ENCODE results near the gene PSMC4.
"Not testable (repeated sequence)": the region's sequence is repeated elsewhere in the genome, so short reads cannot be mapped to it uniquely, and the experiment has no call there.

Gene PSMC4

DNA sequence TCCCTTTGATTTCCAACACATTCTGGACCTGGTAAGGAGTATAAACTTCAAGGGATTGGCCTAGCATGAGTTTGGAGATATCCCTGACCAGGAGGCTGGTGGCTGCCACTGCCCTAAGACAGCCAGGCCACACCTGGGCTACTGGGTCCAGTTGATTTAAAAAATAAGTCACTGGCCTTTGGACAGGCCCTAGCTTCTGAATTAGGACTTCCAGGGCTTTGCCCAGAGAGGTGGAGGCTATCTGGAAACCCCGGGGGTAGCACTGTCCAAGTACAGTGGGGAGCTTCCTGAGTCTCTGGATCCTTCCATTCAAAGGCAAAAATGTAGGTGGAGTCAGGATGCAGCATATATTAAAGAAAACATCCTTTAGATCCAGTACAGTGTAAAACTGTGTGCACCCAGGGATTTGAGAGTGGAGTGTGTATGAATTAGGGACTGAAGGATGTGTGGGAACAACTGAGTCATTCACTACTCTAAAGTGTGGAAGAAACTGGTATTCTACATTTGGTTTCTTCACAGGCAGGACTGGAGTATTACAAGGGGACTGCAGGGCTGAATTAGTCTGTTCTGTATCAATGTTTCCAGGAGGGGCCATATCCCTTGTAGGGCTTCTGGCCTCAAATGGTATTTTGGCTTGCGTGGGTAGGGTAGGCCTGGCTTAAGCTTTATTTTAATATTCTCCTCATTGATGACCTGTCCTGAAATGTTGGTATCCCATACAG lies 21.8 kb upstream of the PSMC4 start:
- no peak for DNase-seq

DNA sequence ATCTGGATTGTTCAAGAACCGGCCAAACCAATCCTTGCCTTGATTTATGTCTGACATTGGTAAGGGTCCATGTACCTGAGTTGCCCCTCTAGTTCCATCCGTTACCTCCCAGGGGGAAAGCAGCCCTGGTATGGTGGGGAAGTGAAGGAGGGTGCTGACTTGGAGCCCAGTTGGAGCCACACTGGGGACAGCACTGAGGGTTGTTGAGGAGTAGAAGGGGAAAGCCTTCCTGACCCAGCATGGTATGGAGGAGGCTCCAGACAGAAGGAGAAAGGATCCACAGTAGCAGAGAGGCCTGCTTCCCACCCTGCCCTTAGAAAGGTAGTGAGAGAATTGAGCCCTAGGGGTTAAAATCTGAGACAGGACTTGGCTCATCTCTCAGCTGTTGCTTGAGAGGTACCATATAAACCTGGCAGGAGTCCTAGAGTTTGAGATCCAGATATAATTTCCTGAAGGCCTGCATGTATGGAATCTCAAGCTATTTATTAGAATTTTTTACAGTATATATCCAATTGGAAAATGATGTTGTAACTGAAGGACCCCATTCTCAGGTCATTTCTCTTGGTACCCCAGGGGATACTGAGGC lies 19.8 kb upstream of the PSMC4 start:
- DNase-seq, result no peak

DNA sequence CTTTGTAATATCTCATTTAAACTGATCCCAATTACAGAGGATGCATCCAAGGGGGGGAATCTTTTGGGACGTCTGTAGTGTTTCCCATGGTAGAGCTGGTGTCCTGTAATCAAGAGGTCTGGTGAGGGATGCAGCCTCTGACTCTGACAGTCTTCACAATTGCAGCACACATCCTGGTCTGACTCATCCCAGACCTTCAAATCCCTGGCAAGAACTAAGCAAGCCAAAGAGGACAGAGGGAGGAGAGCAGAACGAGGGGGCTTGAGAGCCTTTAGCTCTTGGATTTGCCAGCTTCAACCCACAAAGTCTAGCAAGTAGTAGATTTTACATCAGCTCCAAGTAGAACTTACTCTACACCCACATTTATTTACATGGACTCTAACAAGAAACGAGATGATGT lies 19.3 kb upstream of the PSMC4 start:
- no peak for DNase-seq

DNA sequence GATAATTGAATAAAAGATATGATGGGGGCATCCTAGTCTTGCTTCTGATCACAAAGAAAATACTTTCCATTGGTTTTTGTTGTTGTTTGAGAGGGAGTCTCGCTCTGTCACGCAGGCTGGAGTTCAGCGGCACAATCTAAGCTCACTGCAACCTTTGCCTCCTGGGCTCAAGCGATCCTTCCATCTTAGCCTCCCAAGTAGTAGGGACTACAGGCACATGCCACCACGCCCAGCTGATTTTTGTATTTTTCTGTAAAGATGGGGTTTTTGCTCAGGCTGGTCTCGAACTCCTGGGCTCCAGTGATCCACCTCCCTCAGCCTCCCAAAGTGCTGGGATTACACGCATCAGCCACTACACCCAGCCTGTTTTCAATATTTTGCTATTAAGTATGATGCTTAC lies 17.1 kb upstream of the PSMC4 start:
- no peak for DNase-seq

DNA sequence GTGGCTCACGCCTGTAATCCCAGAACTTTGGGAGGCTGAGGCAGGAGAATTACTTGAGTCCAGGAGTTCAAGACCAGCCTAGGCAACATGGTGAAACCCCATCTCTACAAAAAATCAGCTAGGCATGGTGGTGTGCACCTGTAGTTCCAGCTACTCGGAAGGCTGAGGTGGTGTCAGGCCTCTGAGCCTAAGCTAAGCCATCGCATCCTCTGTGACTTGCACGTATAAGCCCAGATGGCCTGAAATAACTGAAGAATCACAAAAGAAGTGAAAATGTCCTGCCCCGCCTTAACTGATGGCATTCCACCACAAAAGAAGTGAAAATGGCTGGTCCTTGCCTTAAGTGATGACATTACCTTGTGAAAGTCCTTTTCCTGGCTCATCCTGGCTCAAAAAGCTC lies 13.1 kb upstream of the PSMC4 start:
- not testable (repeated sequence) for DNase-seq

DNA sequence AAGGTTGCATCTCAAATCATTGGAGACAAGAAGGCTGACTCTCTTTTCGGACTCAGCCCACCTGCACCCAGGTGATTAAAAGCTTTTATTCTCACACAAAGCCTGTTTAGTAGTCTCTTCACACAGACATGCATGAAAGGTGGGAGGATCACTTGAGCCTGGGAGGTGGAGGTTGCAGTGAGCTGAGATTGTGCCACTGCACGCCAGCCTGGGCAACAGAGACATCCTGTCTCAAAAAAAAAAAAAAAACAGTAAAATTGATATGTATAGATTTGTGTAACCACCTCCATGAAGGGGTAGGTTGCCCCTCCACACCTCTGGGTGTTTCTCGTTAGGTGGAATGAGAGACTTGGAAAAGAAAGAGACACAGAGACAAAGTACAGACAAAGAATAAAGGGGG lies 12.0 kb upstream of the PSMC4 start:
- not testable (repeated sequence) for DNase-seq

DNA sequence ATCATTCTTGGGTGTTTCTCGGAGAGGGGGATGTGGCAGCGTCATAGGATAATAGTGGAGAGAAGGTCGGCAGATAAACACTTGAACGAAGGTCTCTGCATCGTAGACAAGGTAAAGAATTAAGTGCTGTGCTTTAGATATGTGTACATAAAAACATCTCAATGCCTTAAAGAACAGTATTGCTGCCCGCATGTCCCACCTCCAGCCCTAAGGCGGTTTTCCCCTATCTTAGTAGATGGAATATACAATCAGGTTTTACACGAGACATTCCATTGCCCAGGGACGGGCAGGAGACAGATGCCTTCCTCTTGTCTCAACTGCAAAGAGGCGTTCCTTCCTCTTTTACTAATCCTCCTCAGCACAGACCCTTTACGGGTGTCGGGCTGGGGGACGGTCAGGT lies 11.6 kb upstream of the PSMC4 start:
- not testable (repeated sequence) for DNase-seq

DNA sequence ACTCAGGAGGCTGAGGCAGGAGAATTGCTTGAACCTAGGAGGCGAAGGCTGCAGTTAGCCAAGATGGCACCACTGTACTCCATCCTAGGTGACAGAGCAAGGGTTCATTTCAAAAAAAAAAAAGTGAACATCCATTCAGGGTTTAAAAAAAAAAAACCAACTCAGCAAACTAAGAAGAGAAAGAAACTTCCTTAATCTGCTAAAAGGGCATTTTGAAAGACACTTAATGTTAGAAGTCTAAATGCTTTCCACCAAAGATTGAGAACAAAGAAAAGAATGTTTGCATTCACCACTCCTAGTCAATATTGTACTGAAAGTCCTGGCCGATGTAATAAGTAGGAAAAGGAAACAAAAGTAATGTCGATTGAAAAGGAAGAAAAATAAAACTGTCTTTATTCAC lies 7.1 kb upstream of the PSMC4 start:
- no peak for DNase-seq

DNA sequence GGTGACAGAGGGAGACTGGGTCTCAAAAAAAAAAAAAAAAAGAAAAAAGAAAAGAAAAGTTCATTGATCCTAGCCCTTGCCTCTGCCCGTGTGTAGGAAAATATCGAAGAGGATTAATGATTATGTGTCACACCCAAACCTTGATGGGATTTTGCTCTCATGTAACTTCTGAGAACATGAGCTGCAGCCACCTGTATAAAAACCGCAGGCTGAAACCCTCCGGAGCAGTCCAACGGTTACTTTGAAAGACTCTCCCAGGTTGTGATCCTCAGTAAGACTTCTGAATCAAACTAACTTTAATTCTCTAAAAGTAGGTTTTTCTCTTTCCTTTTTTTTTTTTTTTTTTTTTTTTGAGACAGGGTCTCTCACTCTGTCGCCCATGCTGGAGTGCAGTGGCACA lies 4.3 kb upstream of the PSMC4 start:
- DNase-seq, result no peak

DNA sequence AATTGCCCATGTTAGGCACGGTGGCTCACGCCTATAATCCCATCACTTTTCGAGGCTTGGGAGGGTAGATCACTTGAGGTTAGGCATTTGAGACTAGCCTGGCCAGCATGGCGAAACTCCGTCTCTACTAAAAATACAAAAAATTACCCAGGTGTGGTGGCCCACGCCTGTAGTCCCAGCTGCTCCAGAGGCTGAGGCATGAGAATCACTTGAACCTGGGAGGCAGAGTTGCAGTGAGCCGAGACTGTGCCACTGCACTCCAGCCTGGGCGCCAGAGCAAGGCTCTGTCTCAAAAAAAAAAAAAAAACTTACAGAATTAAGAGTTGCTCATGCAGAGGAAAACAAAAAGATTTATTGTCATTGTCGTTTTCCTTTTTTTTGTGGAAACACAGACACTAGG lies 3.4 kb upstream of the PSMC4 start:
- DNase-seq, result no peak

DNA sequence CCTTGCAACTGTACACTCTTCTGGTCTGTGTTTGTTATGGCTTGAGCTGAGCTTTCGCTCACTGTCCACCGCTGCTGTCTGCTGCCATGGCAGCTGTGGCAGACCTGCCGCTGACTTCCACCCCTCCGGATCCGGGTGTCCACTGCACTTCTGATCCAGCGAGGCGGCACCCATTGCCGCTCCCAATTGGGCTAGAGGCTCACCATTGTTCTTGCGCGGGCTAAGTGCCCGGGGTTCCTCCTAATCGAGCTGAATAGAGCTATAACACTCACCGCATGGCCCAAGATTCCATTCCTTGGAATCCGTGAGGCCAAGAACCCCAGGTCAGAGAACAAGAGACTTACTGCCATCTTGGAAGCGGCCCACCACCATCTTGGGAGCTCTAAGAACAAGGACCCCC lies 2.2 kb upstream of the PSMC4 start:
- DNase-seq, result no peak

DNA sequence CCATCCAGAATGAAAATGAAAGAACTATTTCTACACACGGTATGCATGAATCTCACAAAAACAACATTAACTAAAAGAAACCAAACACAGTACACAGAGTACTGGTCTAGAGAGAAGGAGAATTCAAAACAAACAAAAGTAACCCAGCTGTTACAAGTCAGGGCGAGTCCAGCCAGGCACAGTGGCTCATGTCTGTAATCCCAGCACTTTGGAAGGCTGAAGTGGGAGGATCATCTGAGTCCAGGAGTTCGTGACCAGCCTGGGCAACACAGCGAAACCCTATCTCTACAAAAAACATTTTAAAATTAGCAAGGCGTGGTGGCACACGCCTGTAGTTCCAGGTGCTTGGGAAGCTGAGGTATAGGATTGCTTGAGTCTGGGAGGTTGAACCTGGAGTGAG lies 1.7 kb upstream of the PSMC4 start:
- no peak for DNase-seq

DNA sequence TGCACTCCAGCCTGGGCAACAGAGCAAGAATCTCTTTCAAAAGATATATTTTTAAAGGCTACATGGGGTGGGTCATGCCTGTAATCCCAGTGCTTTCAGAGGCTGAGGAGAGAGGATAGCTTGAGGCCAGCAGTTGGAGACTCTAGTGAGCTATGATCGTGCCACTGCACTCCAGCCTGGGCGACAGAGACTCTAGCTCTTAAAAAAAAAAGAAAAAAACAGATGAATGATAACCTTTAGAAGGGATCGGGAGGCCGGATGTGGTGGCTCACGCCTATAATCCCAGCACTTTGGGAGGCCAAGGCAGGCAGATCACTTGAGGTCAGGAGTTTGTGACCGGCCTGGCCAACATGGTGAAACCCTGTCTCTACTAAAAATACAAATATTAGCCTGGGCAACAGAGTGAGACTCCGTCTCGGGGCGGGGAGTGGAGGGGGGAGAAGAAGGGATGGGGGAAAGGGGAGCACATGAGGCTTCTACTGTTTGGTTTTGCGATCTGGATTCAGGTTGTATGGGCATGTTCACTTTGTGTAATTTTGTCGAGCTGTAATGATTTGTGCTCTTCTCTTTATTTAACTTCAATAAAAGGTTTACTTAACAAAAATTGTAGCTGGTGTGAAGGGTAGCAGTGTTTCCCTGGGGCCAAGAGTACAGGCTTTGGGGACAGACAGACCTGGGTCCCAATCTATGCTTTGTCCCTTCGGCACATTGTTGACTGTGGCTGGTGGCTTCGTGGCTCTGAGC lies 1.1 kb upstream of the PSMC4 start:
- peak; percentile 41 for DNase-seq

DNA sequence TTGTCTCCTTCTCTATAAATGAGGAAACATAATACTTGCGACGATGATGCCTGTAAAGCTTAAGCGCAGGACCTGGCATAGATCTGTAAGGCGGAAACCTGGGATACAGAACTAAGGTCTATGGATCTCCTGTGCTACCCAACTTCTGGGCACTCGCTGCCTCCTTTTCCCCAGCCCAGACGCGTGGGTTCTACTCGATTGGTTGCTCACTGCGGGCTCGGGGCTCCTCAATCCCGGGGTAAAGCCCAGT lies 615 bp upstream of the PSMC4 start:
- DNase-seq, result no peak

DNA sequence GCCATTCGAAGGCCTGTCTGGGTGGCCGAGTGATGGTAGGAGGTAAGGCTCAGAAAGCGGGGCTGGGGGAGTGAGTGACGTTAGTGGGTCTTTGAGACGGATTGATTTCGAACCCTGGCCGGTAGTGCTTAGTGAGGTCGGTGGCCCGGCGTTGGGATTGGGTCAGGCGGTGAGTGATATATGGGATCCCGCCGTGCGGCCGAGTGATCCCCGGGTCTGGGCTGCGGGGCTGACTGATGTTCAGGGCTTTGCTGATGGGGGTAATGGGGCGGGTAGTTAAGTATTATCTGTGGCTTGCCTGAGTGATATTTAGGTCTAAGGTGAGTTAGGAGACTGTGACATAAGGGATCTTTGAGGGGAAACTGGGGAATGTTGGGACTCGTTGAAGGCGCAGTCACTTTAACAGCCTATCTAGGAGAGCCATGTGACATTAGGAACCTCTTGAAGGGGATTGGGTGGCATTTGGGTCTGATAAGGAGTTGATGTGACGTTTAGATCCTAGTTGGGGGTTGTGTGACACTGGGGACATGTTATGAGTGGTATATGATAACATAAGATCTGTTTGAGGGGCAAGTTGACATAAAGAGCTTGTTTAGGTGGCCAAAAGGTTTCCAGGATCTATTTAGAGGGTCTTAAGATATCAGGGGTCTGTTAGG lies 543 bp downstream of the PSMC4 start:
- DNase-seq, result no peak

DNA sequence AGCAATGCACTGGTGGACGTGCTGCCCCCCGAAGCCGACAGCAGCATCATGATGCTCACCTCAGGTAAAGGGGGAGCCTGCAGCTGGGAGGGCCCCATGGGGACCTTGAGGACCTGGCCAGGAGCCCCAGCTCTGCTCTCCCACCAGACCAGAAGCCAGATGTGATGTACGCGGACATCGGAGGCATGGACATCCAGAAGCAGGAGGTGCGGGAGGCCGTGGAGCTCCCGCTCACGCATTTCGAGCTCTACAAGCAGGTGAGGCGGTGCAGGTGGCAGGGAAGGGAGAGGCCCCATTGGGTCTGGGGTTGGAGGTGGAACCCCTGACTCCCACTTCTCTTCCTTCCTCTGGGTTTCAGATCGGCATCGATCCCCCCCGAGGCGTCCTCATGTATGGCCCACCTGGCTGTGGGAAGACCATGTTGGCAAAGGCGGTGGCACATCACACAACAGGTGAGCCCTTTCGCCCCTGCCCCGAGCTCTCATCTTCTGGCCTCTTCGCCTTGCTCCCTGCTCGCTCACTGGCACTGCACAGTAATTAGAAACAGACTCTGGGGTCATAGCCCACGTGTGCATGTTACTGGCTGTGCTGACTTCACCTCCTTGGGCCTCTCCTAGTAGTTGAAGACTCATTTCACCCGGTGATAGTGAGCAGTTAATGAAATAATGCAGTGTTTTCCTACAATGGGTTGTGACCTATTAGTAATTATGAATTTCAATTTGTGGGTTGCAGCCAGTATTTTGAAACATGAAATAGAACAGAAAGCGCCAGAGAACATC lies 3.6 kb downstream of the PSMC4 start:
- DNase-seq, result no peak

DNA sequence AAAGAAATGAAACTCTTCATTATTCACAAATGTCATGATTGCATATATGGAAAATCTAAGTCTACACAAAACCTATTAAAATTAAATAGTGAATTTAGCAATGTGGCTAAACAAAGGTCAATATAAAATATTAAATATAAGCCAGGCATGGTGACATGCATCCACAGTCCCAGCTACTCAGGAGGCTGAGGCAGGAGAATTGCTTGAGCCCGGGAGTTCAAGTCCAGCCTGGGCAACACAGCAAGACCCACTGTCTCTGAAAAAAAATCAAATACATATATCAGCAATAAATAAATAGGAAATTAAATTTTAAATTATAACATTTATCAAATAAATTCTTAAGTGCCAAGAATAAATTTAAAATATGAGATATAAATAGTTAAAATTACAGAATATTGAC lies 11.9 kb downstream of the PSMC4 start:
- DNase-seq, result no peak

DNA sequence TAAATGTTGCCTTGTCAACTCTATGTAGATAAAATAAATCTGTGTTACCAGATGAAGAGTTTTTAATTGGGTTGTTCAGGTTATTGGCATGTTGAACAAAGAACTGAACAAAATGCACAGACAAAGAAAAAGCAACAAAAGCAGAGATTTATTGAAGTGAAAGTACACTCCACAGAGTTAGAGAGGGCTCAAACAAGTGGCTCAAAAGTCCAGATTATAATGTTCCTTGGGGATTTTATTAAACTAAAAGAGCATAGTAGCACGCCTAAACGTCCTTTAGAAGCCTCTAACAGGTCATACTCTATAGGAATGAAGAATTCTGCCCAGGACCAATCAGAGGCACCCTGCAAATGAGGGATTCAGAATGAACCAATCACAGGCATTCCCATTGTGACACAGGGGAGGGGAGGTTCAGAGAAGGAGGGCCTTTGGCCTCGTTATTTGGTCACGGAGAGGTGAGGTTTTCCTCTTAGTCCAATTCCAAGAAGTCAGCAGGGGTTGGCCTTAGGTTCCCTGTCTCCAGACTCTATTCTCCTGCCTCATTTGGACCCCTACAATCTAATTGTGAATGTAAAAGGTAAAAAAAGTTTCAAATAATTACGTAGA lies 12.8 kb downstream of the PSMC4 start:
- DNase-seq, result no peak

DNA sequence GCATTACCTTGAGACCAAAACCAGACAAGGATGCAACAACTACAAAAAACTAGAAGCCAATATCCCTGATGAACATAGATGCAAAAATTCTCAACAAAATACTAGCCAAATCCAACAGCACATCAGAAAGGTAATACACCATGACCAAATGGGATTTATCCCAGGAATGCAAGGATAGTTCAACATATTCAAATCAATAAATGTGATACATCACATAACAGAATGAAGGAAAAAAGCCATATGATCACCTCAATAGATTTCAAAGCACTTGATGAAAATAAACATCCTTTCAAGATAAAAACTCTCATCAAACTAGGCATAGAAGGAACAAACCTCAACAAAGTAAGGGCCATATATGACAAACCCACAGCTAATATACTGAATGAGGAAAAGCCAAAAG lies 15.7 kb downstream of the PSMC4 start:
- DNase-seq, result no peak

DNA sequence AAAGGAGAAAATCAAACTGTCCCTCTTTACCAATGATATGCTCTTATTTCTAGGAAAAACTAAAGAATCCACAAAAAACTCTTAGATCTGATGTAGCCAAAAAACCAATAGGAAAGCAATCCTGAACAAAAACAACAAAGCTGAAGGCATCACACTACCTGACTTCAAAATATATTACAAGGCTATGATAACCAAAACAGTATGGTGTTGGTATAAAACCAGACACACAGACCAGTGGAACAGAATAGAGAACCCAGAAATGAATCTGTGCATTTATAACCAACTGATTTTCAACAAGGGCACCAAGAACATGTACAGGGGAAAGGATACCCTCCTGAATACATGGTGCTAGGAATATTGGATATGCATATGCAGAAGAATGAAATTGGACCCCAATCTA lies 16.2 kb downstream of the PSMC4 start:
- DNase-seq, result no peak

DNA sequence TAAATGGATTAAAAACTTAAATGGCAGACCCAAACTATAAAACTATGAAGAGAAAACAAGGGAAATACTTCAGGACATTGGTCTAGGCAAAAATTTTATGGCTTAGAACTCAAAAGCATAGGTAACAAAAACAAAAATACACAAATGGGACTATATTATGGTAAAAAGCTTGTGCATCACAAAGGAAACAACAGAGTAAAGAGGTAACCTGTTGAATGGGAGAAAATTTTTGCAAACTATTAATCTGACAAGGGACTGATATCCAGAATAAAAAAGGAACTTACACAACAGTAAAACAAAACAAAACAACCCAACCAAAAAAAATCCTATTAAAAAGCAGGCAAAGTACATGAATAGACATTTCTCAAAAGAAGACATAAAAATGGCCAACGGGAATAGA lies 16.6 kb downstream of the PSMC4 start:
- no peak for DNase-seq

DNA sequence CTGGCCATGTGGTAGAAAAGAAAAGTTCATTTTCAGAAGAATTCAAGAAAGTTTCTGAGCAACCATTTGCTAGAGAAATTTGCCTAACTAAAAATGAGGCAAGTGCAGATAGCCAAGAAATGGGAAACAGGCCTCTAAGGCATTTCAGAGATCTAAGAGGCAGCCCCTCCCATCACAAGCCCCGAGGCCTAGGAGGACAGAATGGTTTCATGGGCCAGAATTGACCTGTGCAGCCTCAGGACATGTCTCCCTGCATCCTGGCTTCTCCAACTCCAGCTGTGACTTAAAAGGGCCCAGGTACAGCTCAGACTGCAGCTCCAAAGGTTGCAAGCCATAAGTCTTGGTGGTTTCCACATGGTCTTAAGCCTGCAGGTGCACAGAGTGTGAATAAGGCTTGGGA lies 22.6 kb downstream of the PSMC4 start:
- DNase-seq, result no peak

DNA sequence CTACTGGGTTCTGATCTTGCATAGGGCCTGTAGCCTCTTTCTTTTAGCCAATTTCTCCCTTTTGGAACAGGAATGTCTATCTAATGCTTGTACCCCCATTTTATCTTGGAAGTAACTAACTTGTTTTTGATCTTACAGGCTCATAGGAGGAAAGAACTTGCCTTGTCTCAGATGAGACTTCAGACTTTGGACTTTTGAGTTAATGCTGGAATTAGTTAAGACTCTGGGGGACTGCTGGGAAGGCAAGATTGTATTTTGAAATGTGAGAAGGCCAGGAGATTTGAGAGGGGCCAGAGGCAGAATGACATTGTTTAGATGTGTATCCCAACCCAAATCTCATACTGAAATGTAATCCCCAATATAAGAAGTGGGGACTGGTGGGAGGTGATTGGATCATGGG lies 23.4 kb downstream of the PSMC4 start:
- no peak for DNase-seq

Data from CD4-positive, alpha-beta T cell treated with Interleukin-12 subunit alpha and Interleukin-12 subunit beta, for 1 hour (primary cell).